ENCODE measurements around the gene FH.

DNA sequence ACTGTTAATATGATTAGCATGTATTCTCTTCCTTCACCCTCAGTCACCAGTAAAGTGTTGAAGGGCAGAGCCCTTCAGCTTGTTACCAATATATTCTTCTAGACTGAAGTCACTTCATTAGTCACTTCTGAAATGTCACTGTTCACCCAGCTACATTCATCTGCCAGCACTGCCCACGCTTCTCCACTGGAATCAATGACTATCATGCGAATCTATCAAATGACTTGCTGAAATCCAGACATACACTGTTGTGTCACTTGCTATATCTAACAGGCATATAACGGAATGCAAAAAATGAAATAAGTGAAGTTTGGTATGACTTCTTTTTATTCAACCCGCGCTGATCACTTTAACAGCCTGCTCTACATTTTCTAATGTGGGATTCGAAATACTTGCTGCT lies 16.1 kb downstream of the FH start:
- no peak for TF ChIP-seq POLR2A (IDR thresholded peaks at IDR 0.05)
- TF ChIP-seq, protein P1, sequence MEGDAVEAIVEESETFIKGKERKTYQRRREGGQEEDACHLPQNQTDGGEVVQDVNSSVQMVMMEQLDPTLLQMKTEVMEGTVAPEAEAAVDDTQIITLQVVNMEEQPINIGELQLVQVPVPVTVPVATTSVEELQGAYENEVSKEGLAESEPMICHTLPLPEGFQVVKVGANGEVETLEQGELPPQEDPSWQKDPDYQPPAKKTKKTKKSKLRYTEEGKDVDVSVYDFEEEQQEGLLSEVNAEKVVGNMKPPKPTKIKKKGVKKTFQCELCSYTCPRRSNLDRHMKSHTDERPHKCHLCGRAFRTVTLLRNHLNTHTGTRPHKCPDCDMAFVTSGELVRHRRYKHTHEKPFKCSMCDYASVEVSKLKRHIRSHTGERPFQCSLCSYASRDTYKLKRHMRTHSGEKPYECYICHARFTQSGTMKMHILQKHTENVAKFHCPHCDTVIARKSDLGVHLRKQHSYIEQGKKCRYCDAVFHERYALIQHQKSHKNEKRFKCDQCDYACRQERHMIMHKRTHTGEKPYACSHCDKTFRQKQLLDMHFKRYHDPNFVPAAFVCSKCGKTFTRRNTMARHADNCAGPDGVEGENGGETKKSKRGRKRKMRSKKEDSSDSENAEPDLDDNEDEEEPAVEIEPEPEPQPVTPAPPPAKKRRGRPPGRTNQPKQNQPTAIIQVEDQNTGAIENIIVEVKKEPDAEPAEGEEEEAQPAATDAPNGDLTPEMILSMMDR (IDR thresholded peaks at IDR 0.05), result no peak

Measured in sigmoid colon (tissue), 3 donors.